HG02571 (cell line): ENCODE measurements around the gene PLIN4.
"Not testable (repeated sequence)": the region's sequence is repeated elsewhere in the genome, so short reads cannot be mapped to it uniquely, and the experiment has no call there.

ENCODE experiments used
- ATAC-seq: cut with Tn5 transposase; IDR thresholded peaks from one replicate; pipeline ENCODE4 v1.9.1; 2021; ENCODE audit warnings: mild to moderate bottlenecking, moderate library complexity; ENCODE audit not compliant: unreplicated experiment

Gene PLIN4

GRCh38 chr19:4527377-4527776, 9.1 kb upstream of the PLIN4 start:
- ATAC-seq, result not testable (repeated sequence)

- no peak for ATAC-seq
Observed at GRCh38 chr19:4525563-4526002, 7.3 kb upstream of the PLIN4 start.

- ATAC-seq, result no peak
Observed at GRCh38 chr19:4524808-4525562, 6.7 kb upstream of the PLIN4 start.

GRCh38 chr19:4523306-4524110, 5.2 kb upstream of the PLIN4 start:
- ATAC-seq, result no peak

GRCh38 chr19:4522291-4523002, 4.2 kb upstream of the PLIN4 start:
- ATAC-seq, result no peak

- ATAC-seq, result no peak
Observed at GRCh38 chr19:4521888-4522242, 3.6 kb upstream of the PLIN4 start.

GRCh38 chr19:4521170-4521887, 3.0 kb upstream of the PLIN4 start:
- no peak for ATAC-seq

GRCh38 chr19:4519521-4520277, 1.4 kb upstream of the PLIN4 start:
- ATAC-seq, result no peak

- no peak for ATAC-seq
Observed at GRCh38 chr19:4519172-4519496, 848 bp upstream of the PLIN4 start.

GRCh38 chr19:4517451-4518057, 732 bp downstream of the PLIN4 start:
- no peak for ATAC-seq

GRCh38 chr19:4516939-4517300, 1.4 kb downstream of the PLIN4 start:
- ATAC-seq, result no peak

- ATAC-seq, result no peak
Observed at GRCh38 chr19:4516199-4516938, 1.9 kb downstream of the PLIN4 start.

GRCh38 chr19:4515732-4516131, 2.6 kb downstream of the PLIN4 start:
- ATAC-seq, result no peak

- ATAC-seq, result no peak
Observed at GRCh38 chr19:4513248-4513647, 5.0 kb downstream of the PLIN4 start.

GRCh38 chr19:4512070-4512469, 6.2 kb downstream of the PLIN4 start:
- ATAC-seq, result no peak

GRCh38 chr19:4511300-4512054, 6.8 kb downstream of the PLIN4 start:
- no peak for ATAC-seq

- no peak for ATAC-seq
Observed at GRCh38 chr19:4510435-4511255, 7.6 kb downstream of the PLIN4 start.

- no peak for ATAC-seq
Observed at GRCh38 chr19:4508698-4509097, 9.6 kb downstream of the PLIN4 start.
